NCI-H2171 (cell line): ENCODE data around the gene ZNF74.
"Not testable (repeated sequence)": the region's sequence is repeated elsewhere in the genome, so short reads cannot be mapped to it uniquely, and the experiment has no call there.

Experiments
- DNase-seq: peaks from one replicate; lab custom pipeline; 2025; lab: John Stamatoyannopoulos, UW

ZNF74 gene

GRCh38 chr22:20393705-20394476 lies at the start of gene ZNF74:
Gene ZNF74 (plus strand): TSS chr22:20394151. CDS start chr22:20394629, 478 bp downstream.
- DNase-seq, result peak; percentile 95

DNA sequence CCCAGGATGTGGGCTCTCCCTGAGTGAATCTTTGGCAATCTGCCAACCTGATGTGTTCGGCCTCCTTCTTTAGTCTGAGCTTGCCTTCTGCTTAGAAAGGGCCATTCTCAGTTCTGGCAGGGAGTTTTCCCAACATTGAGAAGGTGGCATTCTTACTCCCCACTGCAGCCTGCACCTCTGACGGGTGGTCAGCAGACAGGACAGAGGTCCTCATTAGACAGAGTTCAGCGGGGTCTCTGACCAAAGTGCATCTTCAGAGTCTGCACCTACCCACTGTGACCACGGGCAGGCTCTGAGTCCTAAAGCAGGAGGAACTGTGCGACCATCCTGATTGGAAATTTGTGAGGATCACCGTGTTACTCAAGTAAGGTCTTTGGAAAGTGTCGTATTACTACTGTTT lies 47.4 kb upstream of the ZNF74 start:
- DNase-seq, result not testable (repeated sequence)

DNA sequence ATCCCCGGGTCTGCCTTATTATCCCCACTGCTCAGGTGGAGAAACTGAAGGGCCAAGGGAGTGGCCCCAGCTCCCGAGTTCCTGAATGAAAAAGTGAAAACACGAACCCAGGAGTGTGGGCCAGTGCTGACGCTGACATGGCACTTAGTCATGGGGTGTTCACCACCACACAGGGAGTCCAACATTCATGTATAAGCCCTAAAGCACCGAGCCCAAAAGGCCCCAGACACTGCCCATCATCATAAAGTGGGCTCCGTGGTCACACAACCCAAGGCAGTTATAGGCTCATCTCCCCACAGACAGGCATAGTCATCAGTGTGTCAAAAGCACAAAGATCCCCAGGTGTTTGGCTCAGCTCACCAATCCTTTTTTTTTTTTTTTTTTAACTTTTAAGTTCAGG lies 41.4 kb upstream of the ZNF74 start:
- not testable (repeated sequence) for DNase-seq

DNA sequence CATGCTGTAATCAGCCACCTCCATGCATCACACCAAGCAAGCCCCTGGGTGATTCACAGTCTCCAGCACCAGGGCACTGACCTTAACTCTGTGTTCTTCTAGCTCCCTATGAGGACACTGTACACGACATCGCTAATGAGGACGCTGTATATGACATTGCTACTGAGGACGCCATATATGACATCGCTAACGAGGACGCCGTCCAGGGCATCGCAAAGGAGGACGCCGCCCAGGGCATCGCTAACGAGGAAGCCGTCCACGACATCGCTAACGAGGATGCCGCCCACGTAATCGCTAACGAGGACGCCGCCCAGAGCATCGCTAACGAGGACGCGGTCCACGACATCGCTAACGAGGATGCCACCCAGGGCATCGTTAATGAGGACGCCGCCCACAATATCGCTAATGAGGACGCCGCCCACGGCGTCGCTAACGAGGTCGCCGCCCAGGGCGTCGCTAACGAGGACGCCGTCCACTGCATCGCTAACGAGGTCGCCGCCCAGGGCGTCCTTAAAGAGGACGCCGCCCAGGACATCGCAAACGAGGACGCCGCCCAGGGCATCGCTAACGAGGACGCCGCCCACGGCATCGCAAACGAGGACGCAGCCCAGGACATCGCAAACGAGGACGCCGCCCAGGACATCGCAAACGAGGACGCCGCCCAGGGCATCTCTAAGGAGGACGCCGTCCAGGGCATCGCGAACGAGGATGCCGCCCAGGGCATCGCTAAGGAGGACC lies 39.5 kb upstream of the ZNF74 start:
- DNase-seq, result no peak

GRCh38 chr22:20355939-20356636 lies 37.9 kb upstream of the ZNF74 start:
- DNase-seq, result not testable (repeated sequence)

- not testable (repeated sequence) for DNase-seq
Observed at GRCh38 chr22:20356906-20357305, 37.0 kb upstream of the ZNF74 start.

DNA sequence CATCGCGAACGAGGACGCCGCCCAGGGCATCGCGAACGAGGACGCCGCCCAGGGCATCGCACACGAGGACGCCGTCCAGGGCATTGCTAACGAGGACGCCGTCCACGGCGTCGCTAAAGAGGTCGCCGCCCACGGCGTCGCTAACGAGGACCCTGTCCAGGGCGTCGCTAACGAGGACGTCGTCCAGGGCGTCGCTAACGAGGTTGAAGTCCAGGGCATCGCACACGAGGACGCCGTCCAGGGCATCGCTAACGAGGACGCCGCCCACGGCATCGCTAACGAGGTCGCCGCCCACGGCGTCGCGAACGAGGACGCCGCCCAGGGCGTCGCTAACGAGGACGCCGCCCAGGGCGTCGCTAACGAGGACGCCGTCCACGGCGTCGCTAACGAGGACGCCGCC lies 36.0 kb upstream of the ZNF74 start:
- not testable (repeated sequence) for DNase-seq

GRCh38 chr22:20358503-20359239 lies 35.3 kb upstream of the ZNF74 start:
- not testable (repeated sequence) for DNase-seq

DNA sequence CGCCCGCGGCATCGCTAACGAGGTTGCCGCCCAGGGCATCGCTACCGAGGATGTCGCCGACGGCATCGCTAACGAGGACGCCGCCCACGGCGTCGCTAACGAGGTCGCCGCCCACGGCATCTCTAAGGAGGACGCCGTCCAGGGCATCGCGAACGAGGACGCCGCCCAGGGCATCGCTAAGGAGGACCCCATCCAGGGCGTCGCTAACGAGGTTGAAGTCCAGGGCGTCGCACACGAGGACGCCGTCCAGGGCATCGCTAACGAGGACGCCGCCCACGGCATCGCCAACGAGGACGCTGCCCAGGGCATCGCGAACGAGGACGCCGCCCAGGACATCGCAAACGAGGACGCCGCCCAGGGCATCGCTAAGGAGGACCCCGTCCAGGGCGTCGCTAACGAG lies 33.7 kb upstream of the ZNF74 start:
- DNase-seq, result not testable (repeated sequence)

DNA sequence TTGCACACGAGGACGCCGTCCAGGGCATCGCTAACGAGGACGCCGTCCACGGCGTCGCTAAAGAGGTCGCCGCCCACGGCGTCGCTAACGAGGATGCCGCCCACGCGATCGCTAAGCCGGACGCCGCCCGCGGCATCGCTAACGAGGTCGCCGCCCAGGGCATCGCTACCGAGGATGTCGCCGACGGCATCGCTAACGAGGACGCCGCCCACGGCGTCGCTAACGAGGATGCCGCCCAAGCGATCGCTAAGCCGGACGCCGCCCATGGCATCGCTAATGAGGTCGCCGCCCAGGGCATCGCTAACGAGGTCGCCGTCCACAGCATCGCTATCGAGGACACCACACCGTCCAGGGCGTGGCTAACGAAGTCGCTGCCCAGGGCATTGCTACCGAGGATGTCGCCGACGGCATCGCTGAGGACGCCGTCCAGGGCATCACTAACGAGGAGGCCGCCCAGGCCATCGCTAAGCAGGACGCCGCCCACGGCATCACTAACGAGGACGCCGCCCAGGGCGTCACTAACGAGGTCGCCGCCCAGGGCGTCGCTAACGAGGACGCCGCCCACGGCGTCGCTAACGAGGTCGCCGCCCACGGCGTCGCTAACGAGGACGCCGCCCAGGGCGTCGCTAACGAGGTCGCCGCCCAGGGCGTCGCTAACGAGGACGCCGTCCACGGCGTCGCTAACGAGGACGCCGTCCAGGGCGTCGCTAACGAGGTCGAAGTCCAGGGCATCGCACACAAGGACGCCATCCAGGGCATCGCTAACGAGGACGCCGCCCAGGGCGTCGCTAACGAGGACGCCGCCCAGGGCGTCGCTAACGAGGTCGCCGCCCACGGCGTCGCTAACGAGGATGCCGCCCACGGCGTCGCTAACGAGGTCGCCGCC lies 32.8 kb upstream of the ZNF74 start:
- DNase-seq, result not testable (repeated sequence)

DNA sequence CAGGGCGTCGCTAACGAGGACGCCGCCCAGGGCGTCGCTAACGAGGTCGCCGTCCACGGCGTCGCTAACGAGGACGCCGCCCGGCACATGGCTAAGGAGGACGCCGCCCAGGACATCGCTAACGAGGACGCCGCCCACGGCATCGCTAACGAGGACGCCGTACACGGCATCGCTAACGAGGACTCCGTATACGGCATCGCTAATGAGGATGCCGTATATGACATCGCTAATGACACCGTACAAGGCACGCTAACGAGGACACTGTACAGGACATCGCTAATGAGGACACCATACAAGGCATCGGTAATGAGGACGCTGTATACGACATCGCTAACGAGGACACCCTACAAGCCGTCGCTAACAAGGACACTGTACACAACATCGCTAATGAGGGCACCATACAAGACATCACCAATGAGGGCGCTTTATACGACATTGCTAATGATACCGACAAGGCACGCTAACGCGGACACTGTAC lies 32.2 kb upstream of the ZNF74 start:
- not testable (repeated sequence) for DNase-seq

- DNase-seq, result not testable (repeated sequence)
Observed at GRCh38 chr22:20362403-20362802, 31.5 kb upstream of the ZNF74 start.

DNA sequence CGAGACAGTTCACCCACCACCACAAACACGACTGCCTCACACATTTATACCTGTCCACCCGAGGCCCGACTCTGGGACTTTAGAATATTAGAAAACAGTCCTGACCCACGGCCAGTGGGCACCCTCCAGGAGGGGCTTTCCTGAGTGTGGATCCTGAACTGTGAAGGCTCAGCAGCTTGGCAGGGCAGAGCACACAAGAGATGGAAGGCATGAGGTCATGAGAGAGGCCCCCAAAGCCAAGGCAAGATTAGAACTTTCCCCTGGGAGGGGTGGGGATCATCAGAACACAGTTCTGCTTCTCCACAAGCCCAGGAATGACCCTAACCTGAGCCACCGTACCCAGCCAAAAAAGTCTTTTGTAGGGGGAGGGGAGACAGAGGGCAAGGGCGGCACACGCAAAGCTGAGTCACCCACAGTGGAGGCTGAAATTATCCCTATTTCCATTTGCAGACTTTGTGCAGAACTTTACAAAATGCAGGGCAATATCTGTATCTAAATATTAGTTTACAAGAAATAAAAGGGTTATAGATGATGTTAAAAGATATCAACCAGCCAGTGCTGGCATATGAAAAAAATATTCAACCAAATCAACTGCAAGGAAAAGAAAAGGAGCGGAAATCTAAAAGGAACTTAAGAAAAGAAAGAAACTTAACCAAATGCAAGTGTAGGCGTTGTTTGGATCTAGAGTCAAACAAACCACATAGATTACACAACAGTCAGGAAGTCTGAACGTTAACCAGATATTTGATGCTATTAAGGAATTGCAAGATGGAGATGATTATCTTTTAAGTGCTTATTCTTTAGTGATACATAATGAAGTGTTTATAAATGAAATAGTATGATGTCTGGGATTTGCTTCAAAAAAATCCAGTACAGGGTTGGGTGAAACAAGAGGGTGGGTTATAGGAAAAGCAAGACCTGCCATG lies 29.4 kb upstream of the ZNF74 start:
- not testable (repeated sequence) for DNase-seq

GRCh38 chr22:20366841-20367240 lies 27.1 kb upstream of the ZNF74 start:
- not testable (repeated sequence) for DNase-seq

- DNase-seq, result not testable (repeated sequence)
Observed at GRCh38 chr22:20368875-20369274, 25.1 kb upstream of the ZNF74 start.

GRCh38 chr22:20371687-20372086 lies 22.3 kb upstream of the ZNF74 start:
- DNase-seq, result not testable (repeated sequence)

DNA sequence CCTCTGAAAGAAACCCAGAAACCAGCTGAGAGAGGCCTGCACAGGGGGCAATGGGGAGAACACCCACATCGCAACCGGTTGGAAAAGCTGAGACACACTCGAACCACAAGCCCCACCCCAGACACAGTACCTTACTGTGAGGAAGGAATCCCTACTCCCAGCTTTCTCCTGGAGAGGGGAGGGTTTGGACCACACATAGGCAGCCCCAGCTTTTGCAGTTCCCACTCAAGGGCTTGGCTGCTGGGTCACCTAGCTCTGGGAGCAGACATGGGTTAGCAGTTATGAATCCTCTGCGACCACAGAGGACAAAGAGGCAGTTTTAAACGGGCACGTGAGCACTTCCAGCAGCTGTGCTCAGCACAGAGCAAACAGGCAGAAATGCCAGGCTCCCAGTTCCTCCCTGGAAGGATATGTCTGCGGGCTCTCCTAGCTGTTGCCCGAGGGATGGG lies 21.5 kb upstream of the ZNF74 start:
- not testable (repeated sequence) for DNase-seq

DNA sequence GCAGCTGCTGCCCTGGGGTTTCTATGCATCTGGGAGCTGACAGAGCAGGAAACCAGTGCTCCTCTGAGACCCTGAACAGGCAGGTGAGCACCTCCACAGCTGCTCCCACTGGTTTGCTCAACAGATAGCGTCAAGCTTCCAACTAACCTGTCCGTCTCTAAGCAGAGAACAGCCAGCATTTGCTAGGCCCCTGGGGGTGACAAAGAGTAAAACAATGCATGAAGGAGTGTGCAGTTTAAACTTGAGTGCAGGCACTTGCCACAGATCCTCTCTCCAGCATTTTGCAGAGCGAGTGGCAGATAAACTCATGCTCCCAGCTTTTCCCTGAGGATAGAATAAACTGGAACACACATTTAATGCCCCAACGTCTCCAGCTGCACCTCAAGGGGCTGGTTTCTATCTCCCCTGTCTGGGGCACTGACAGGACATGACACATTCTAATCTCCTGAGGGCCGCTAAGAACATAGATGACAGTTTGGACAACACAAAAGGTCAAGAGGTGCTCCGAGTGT lies 20.7 kb upstream of the ZNF74 start:
- DNase-seq, result not testable (repeated sequence)

DNA sequence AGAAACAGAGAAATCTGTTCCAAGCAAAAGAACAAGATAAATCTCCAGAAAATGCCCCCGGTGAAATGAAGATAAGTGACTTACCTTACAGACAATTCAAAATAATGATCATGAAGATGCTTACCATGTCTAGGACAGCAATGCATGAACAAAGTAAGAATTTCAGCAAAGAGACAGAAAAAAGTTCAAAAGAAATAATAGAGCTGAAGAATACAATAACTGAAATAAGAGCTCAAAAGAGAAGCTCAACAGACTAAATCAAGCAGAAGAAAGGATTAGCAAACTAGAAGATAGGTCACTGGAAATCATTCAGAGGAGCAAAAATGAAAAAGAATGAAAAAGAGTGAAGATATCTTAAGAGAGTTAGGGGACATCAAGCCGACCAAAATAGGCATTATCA lies 19.8 kb upstream of the ZNF74 start:
- DNase-seq, result not testable (repeated sequence)
